Stomach smooth muscle (tissue), 2 donors: ENCODE measurements around the gene RTL5.

Experiments used
- H3K27ac ChIP-seq: one replicate; pipeline ENCODE4 v1.7.0; 2013; ENCODE audit warnings: mild to moderate bottlenecking, low read length, inconsistent platforms
- H3K27me3 ChIP-seq, 2 donors: one replicate each; pipeline ENCODE4 v1.7.0; 2013; ENCODE audit warnings: low read length in 2 of 2; ENCODE audit not compliant: insufficient read depth in 2 of 2, control insufficient read depth in 1 of 2
- H3K36me3 ChIP-seq, 2 donors: one replicate each; pipeline ENCODE4 v1.7.0; 2013; ENCODE audit warnings: low read length in 2 of 2; ENCODE audit not compliant: control insufficient read depth in 2 of 2, insufficient read depth in 2 of 2
- H3K4me1 ChIP-seq: one replicate; pipeline ENCODE4 v1.7.0; 2013; ENCODE audit warnings: low read length; ENCODE audit not compliant: control insufficient read depth, insufficient read depth
- H3K4me3 ChIP-seq, 2 donors: one replicate each; pipeline ENCODE4 v1.7.0; 2013; ENCODE audit warnings: low read length in 2 of 2
- H3K9ac ChIP-seq, 2 donors: one replicate each; pipeline ENCODE4 v1.7.0; 2013; ENCODE audit warnings: low read length in 2 of 2, mild to moderate bottlenecking in 1 of 2
- H3K9me3 ChIP-seq, 2 donors: one replicate each; pipeline ENCODE4 v1.7.0; 2013; ENCODE audit warnings: low read length in 2 of 2; ENCODE audit not compliant: control insufficient read depth in 2 of 2
- donor health status: healthy.
- donor health status: Pancreatic carcinoma.

The RTL5 gene

DNA sequence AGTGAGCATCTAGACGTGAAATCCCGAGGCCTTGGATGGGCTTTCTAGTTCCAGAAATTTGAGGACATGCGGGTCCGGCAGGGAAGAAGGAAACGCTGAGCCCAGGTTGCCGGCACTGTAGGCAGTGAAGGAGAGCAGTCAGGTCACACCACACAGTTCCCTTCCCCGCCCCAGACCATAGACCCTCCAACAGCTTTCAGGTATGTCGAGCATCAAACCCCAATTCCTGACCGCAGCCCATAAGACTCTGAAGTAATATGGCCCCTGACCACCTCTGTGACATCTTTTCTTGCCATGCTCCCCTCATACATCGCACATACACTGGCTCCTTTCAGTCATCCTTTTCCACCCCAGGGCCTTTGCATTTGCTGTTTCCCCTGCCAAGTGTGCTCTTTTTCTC lies 23.0 kb downstream of the RTL5 start:
- H3K4me1 ChIP-seq: peaks cover 10% of the 10 kb centered on the region
- peaks cover 0 to 16% of the 10 kb centered on the region in 2 donors for H3K27me3 ChIP-seq
- H3K4me3 ChIP-seq: no peak overlapping the region
- no peak overlapping the region for H3K27ac ChIP-seq
- no peaks in the 10 kb centered on the region for H3K36me3 ChIP-seq
- no peak overlapping the region for H3K9ac ChIP-seq
- H3K9me3 ChIP-seq: no peaks in the 10 kb centered on the region

DNA sequence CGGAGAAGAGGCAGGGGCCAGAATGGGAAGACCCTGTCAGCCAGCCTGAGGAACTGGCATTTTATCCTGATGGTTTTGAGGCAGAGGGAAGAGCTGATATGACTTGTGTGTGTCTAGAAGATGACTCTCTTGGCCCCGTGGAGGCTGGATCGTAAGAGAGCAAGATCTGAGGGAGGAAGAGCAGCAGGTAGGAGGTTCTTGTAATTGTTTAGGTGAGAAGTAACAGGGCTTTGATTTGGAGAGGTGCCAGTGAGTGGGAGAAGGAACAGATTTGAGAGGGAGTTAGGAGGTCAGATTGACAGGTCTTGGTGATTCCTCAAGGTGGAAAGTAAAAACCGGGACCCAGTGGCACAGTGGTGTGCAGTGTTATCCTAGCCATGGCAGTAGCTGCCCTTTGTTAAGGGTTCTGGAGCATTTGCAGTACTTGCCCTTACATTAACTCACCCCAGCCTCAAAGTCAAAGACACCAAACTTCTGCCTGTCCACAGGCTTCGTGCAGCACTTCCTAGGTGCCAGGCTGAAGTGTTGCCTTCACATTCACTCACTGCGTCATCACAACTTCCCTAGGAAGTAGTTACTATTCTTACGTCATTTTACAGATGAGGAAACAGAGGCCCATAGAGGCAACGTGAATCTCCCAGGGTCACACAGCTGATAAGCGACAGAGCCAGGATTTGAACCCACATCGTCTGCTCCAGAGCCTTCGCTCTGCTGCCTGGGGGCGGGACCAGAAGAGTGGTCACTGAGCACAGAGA lies 23.7 kb downstream of the RTL5 start:
- Histone ChIP-seq H3K9ac (no peak overlapping the region), H3K27ac (no peak overlapping the region), H3K4me1 (peaks cover 5% of the 10 kb centered on the region), H3K36me3 (no peaks in the 10 kb centered on the region), H3K4me3 (no peak overlapping the region), H3K27me3 (peaks cover 0 to 19% of the 10 kb centered on the region in 2 donors), H3K9me3 (no peaks in the 10 kb centered on the region)

DNA sequence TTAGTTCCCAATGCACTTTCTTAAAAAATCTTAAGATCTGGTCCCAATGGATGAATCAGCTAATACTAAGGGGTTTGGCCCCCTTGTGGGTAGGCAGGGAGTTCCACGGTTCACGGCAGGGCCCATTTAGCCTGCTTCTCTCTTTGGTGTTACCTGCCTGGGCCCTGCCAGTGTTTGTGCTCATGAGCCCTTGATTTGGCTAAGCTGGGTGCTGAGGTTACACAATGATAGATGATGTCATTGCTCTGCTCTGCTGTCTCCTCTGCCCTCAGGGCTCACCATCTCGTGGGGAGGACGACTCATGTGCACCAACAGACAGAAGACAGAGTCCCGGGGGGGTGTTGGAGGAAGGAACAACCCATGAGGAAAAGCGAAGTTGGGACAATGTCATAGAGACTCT lies 24.4 kb downstream of the RTL5 start:
- Histone ChIP-seq H3K9me3 (no peaks in the 10 kb centered on the region), H3K27ac (no peak overlapping the region), H3K27me3 (peaks cover 0 to 24% of the 10 kb centered on the region in 2 donors), H3K4me1 (peaks cover 6% of the 10 kb centered on the region), H3K36me3 (no peaks in the 10 kb centered on the region), H3K4me3 (no peak overlapping the region), H3K9ac (no peak overlapping the region)

DNA sequence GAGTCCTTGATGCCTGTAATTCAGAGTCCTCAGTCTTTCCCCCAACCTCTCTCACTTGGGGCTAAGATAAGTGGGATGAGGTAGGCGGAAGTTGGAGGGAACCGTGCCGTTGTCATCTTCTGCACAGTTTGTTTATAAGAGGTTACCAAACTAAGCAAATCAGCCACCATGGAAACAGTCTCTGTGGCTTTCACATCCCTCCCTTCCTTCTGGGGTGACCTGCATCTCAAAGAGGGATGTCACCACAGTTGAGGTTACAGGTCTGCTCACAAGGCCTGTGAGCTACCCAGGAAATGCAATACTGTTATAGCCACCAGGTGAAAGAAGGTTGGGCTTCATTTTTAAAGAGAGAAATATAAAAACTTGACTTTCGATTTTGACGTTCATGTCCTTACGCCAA lies 26.3 kb downstream of the RTL5 start:
- Histone ChIP-seq H3K4me3 (no peak overlapping the region), H3K27ac (no peak overlapping the region), H3K9ac (no peak overlapping the region), H3K4me1 (peaks cover 2% of the 10 kb centered on the region), H3K36me3 (no peaks in the 10 kb centered on the region), H3K9me3 (no peaks in the 10 kb centered on the region), H3K27me3 (peaks cover 0 to 30% of the 10 kb centered on the region in 2 donors)

DNA sequence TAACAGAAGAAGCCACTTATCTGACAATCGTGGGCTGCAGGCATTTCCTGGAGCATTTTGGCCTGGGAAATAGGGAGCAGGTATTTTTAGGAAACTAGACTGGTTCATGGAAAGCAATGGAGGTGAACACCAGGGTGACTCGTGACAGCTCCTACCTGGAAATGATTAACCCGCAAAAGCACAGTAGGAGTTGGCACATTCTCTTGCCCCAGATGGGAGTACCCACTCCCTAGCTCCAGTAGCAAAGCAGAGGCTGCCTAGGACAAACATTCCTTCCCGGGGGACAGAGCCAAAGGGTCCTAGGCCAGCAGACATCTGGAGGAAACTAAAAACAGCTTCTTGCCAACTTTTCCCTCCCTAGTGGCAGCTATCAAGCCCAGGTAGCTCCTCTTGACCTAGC lies 29.0 kb downstream of the RTL5 start:
- Histone ChIP-seq H3K27me3 (peaks cover 0 to 22% of the 10 kb centered on the region in 2 donors), H3K36me3 (no peaks in the 10 kb centered on the region), H3K9ac (no peak overlapping the region), H3K4me3 (no peak overlapping the region), H3K4me1 (peaks cover 2% of the 10 kb centered on the region), H3K9me3 (no peaks in the 10 kb centered on the region), H3K27ac (no peak overlapping the region)

DNA sequence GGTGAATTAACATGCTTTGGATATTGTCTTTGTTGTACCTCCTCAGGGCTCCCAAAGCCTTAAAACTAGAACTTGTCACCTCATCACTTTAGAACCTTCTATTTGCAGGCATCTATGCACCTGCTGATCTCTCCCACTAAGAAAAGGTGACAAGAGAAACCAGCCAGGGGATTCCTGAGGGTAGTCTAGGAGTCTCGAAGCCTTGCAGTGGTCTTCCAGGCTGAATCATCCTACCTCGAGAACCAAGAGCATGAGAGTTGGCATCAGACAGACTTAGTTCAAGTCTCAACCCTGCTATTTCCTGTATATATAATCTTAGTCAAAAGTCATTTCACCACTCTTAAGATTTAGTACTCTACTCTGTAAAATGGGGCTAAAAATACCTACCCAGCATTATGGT lies 29.6 kb downstream of the RTL5 start:
- Histone ChIP-seq H3K27me3 (peaks cover 0 to 20% of the 10 kb centered on the region in 2 donors), H3K9me3 (no peaks in the 10 kb centered on the region), H3K4me3 (no peak overlapping the region), H3K36me3 (no peaks in the 10 kb centered on the region), H3K9ac (no peak overlapping the region), H3K27ac (no peak overlapping the region), H3K4me1 (peaks cover 2% of the 10 kb centered on the region)

DNA sequence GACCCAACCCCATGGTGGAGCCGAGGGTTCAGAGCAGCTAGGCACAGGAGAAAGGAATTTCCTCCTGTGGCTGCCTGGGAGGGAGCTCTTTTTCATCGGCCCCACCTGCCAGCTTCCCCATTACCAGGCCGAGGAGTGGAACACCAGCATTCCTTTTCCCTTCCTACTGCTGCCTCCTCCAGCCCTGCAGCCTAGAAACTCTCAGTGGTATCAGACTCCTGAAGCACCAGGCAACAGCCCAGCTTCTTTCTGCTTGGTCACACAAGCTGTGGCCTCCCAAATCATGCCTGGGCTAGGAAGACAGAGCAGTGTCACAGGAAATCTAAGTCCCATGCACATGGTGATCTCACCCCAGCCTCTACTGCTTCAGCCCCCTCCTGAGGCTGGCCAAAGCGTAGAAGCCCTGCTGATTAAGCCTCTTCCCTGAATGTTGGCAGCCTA lies 30.1 kb downstream of the RTL5 start:
- H3K4me3 ChIP-seq: no peak overlapping the region
- H3K27me3 ChIP-seq: peaks cover 0 to 20% of the 10 kb centered on the region in 2 donors
- H3K27ac ChIP-seq: no peak overlapping the region
- no peaks in the 10 kb centered on the region for H3K36me3 ChIP-seq
- H3K9me3 ChIP-seq: no peaks in the 10 kb centered on the region
- H3K9ac ChIP-seq: no peak overlapping the region
- peaks cover 2% of the 10 kb centered on the region for H3K4me1 ChIP-seq

DNA sequence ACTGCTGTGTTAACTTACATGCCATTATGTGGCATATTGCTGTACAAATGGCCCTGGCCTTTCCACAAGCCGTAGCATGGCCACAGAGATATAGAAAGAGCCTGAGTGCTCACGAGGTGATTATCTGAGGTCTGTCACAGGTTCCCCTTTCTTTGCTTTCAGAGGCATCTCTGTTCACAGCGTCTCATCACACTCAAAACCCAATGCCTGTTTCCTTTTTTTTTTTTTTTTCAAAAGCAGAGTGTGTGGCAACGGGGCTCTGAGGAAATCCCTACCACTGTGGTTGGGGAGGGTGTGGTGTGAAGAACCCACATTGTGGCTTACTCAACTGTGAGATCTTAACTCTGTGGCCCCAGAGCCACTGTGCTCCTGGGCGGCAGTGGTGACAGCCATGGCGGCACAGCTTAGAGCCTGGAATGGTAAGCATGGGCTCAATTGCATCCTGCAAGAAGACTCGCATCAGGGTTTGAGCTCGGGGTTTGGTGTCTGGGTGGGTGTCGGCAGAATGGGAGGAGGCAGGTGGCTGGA lies 30.8 kb downstream of the RTL5 start:
- peaks cover 0 to 20% of the 10 kb centered on the region in 2 donors for H3K27me3 ChIP-seq
- no peaks in the 10 kb centered on the region for H3K9me3 ChIP-seq
- H3K4me1 ChIP-seq: peaks cover 2% of the 10 kb centered on the region
- H3K36me3 ChIP-seq: no peaks in the 10 kb centered on the region
- no peak overlapping the region for H3K9ac ChIP-seq
- no peak overlapping the region for H3K4me3 ChIP-seq
- no peak overlapping the region for H3K27ac ChIP-seq

DNA sequence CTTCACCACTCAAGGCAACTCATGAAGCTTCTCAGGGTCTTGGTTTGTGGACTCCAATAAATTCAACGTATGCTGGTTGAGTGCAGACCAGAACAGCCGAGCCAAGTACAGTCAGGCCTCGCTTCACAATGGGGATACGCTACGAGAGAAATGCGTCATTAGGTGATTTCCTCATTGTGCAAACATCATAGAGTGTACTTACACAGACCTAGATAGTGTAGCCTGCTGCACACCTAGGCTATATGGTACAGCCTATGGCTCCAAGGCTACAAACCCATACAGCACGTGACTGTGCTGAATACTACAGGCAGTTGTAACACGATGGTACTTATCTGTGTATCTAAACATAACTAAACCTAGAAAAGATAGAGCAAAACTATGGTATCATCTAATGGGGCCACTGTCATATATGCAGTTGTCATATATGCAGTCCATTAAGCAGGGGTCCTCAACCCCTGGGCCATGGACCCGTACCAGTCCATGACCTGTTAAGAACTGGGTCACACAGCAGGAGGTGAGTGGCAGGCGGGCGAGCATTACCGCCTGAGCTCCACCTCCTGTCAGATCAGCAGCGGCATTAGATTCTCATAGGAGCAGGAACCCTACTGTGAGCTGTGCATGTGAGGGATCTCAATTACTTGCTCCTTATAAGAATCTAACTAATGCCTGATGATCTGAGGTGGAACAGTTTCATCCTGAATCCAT lies 31.5 kb downstream of the RTL5 start:
- Histone ChIP-seq H3K27me3 (peaks cover 0 to 20% of the 10 kb centered on the region in 2 donors), H3K4me1 (peaks cover 2% of the 10 kb centered on the region), H3K36me3 (no peaks in the 10 kb centered on the region), H3K27ac (no peak overlapping the region), H3K9ac (no peak overlapping the region), H3K9me3 (no peaks in the 10 kb centered on the region), H3K4me3 (no peak overlapping the region)

DNA sequence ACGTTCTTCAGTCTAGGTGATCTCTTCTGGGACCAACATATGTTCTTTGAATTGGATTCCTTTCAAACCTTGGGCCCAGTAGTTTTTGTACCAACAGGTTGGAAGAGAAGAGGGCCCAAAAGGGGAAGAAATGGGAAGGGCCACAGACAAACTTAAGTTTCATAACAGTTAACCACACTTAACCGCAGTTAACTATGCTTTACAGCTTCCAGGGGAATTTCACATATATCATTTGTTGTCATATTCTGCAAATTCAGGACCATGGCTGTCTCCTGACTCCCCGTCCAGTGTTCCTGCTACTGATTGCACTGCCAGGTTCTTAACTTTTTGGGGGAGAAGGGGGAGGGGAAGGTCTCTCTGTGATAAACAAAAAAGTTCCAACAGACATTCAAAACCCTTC lies 34.6 kb downstream of the RTL5 start:
- Histone ChIP-seq H3K27me3 (peaks cover 0 to 10% of the 10 kb centered on the region in 2 donors), H3K27ac (no peak overlapping the region), H3K9me3 (no peaks in the 10 kb centered on the region), H3K36me3 (no peaks in the 10 kb centered on the region), H3K4me3 (no peak overlapping the region), H3K4me1 (no peaks in the 10 kb centered on the region), H3K9ac (no peak overlapping the region)

DNA sequence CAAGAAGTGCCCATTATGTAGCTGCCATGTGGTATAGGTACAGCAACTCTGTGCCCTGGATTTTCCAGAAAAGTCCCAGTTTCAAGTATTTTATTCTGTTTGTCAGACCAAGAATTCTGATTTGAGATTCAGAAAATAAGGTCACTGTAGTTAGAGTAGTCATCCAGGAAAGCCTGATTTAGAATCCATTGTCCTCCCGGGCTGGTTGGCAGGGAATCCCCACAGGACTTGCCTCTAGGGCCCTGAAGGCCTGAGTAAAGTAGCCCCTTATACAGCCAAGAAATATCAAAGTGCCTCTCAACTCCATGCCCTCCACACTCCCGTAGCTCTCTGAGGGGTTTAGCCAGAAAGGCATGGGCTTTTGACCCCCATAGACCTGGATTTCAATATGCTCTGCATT lies 36.3 kb downstream of the RTL5 start:
- Histone ChIP-seq H3K4me3 (no peak overlapping the region), H3K27me3 (peaks cover 0 to 9% of the 10 kb centered on the region in 2 donors), H3K4me1 (no peaks in the 10 kb centered on the region), H3K36me3 (no peaks in the 10 kb centered on the region), H3K9me3 (no peaks in the 10 kb centered on the region), H3K9ac (no peak overlapping the region), H3K27ac (peak overlapping the region; percentile 24)
